H1 (cell line): ENCODE data around the gene IGFBP1. TPM values are rescaled to one million over a fixed set of nuclear protein-coding genes. Genes with fewer than 3 reads are reported as not detected.
A peak's percentile ranks its signal among the peaks of the same experiment; 100 is the strongest.

Experiments used
- BRCA1 ChIP-seq: IDR thresholded peaks from 2 replicates; pipeline ENCODE4 v1.6.1; 2012; ENCODE audit warnings: low read depth, low read length, improper control_type of control experiment
- CHD7 ChIP-seq: fragments of 300-600 bp; sonication (generic); IDR thresholded peaks from 2 replicates; pipeline ENCODE4 v1.7.1; 2012; ENCODE audit warnings: low read length, moderate library complexity, mild to moderate bottlenecking, inconsistent platforms; ENCODE audit not compliant: insufficient replicate concordance
- HDAC2 ChIP-seq, 2 experiments: fragments of 300-600 bp in 1 of 2; sonication (generic) in 1 of 2; IDR thresholded peaks; 2 replicates each; pipeline ENCODE4 v1.6.1; 2011 to 2012; ENCODE audit warnings: low read depth in 2 of 2, low read length in 2 of 2, mild to moderate bottlenecking in 2 of 2, moderate library complexity in 2 of 2, borderline replicate concordance in 1 of 2, inconsistent platforms in 1 of 2
- polyA plus RNA-seq, 7 experiments: library from polyadenylated mRNA; depleted of rRNA in 3 of 7; stranded (reverse) in 5 of 7; unstranded in 2 of 7; fragments of >200 nt in 5 of 7; fragments of 200-250 nt in 2 of 7; gene quantifications; 1 replicate in 5 of 7; 2 replicates in 1 of 7; 4 replicates in 1 of 7; pipeline versions ENCODE4 v1.2.1 to v1.2.3, GENCODE V29; 2011 to 2013; ENCODE audit warnings: missing spikeins in 2 of 7, mixed read lengths in 2 of 7
- total RNA-seq: library from RNA; stranded (reverse); fragmentation: NEBNext Ultra II Directional; extraction: Animal tissue kit (Norgen Biotek cat#: 25700); gene quantifications from 2 replicates; pipeline ENCODE4 v1.2.1, GENCODE V29; 2021

Gene IGFBP1
- total and polyA plus RNA-seq, 2 of the 8 experiments (the other 6 are each of a cell fraction or from before 2014, with no cell fraction given): not detected

GRCh38 chr7:45923818-45924217, 35.5 kb downstream of the IGFBP1 start (continued):
- peak; percentile 31 for TF ChIP-seq CHD7
- no peak for TF ChIP-seq BRCA1
- no peak for TF ChIP-seq HDAC2 (IDR thresholded peaks at IDR 0.05; ENCODE audit: borderline replicate concordance in 1 of 2, low read depth in 2 of 2, low read length in 2 of 2)
- TF ChIP-seq, all 59 proteins: peak for 1
